Measurements from ENCODE around the gene RECK. TPM values are rescaled to one million over a fixed set of nuclear protein-coding genes. Genes with fewer than 3 reads are reported as not detected.

Gene RECK
- total RNA-seq, 3 donors from 2014 or later: 2.1 to 13.0 (median 3.7) TPM

- TF ChIP-seq CTCF (IDR thresholded peaks at IDR 0.05): no peak
- intact Hi-C loops (cut with DNase I, micrococcal nuclease): no loop called here
- DNase-seq (no peak), ATAC-seq (no peak)
- H3K4me1 ChIP-seq (ENCODE audit: low read depth): peaks cover 34% of the 10 kb centered on the region
- H3K36me3 ChIP-seq (ENCODE audit: low read depth): no peaks in the 10 kb centered on the region
- no peak overlapping the region for H3K4me3 ChIP-seq
- no peaks in the 10 kb centered on the region for H3K9me3 ChIP-seq
Measured at GRCh38 chr9:36147441-36148175, 110.9 kb downstream of the RECK start.

GRCh38 chr9:36148311-36149051 is 111.8 kb downstream of the RECK start:
- Histone ChIP-seq H3K4me1 (ENCODE audit: low read depth) (peaks cover 26% of the 10 kb centered on the region), H3K4me3 (no peak overlapping the region), H3K9me3 (no peaks in the 10 kb centered on the region), H3K36me3 (ENCODE audit: low read depth) (no peaks in the 10 kb centered on the region)
- TF ChIP-seq CTCF (IDR thresholded peaks at IDR 0.05): no peak
- ATAC-seq (peak; percentile 63), DNase-seq (peak; percentile 88 to 94 (median 88))
- intact Hi-C loops (cut with DNase I, micrococcal nuclease): no loop called here

- ATAC-seq: no peak
Measured at GRCh38 chr9:36149197-36149596, 112.5 kb downstream of the RECK start.

GRCh38 chr9:36150574-36151315 is 114.0 kb downstream of the RECK start:
- peaks cover 27% of the 10 kb centered on the region for H3K4me1 ChIP-seq (ENCODE audit: low read depth)
- H3K9me3 ChIP-seq: no peaks in the 10 kb centered on the region
- H3K4me3 ChIP-seq: no peak overlapping the region
- no peak for ATAC-seq
- DNase-seq: no peak
- intact Hi-C loops (cut with DNase I, micrococcal nuclease): no loop called here
- no peaks in the 10 kb centered on the region for H3K36me3 ChIP-seq (ENCODE audit: low read depth)
- no peak for TF ChIP-seq CTCF (IDR thresholded peaks at IDR 0.05)

More at GRCh38 chr9:36149197-36149596, 112.5 kb downstream of the RECK start:
- no peak overlapping the region for H3K4me3 ChIP-seq
- intact Hi-C loops (cut with DNase I, micrococcal nuclease): no loop called here
- H3K36me3 ChIP-seq (ENCODE audit: low read depth): no peaks in the 10 kb centered on the region
- no peak for TF ChIP-seq CTCF (IDR thresholded peaks at IDR 0.05)
- peaks cover 25% of the 10 kb centered on the region for H3K4me1 ChIP-seq (ENCODE audit: low read depth)
- no peak for DNase-seq
- no peaks in the 10 kb centered on the region for H3K9me3 ChIP-seq

- no peak for TF ChIP-seq CTCF (IDR thresholded peaks at IDR 0.05)
- no peak overlapping the region for H3K4me3 ChIP-seq
- H3K9me3 ChIP-seq: no peaks in the 10 kb centered on the region
- H3K36me3 ChIP-seq (ENCODE audit: low read depth): no peaks in the 10 kb centered on the region
- peaks cover 27% of the 10 kb centered on the region for H3K4me1 ChIP-seq (ENCODE audit: low read depth)
- peak; percentile 84 for ATAC-seq
- peak; percentile 67 to 89 (median 76) for DNase-seq
- intact Hi-C loops (cut with DNase I, micrococcal nuclease): no loop called here
Measured at GRCh38 chr9:36151316-36152210, 114.8 kb downstream of the RECK start.
